GM12873 (cell line): Measurements from ENCODE around the gene NUDT1.

Source experiments
- CTCF ChIP-seq: IDR thresholded peaks from 2 replicates; pipeline ENCODE4 v1.5.1; 2012; ENCODE audit warnings: low read depth, mild to moderate bottlenecking, moderate library complexity, low read length, control low read depth; ENCODE audit not compliant: insufficient read depth; ENCODE audit errors: missing control alignments

Gene NUDT1

GRCh38 chr7:2232766-2233520 lies 9.1 kb upstream of the NUDT1 start, which contains the start of gene MAD1L1:
Gene MAD1L1, minus strand, starts transcription at chr7:2232945. Its CDS starts 2,812 bp downstream, at chr7:2230133.
- no peak for TF ChIP-seq CTCF

- TF ChIP-seq CTCF: no peak
Observed at GRCh38 chr7:2233926-2234325, 8.1 kb upstream of the NUDT1 start.

- TF ChIP-seq CTCF: no peak
Observed at GRCh38 chr7:2237109-2237602, 4.9 kb upstream of the NUDT1 start.

- no peak for TF ChIP-seq CTCF
Observed at GRCh38 chr7:2239242-2239641, 2.8 kb upstream of the NUDT1 start.

GRCh38 chr7:2242541-2243429 lies 759 bp downstream of the NUDT1 start:
- TF ChIP-seq CTCF: no peak

- TF ChIP-seq CTCF: no peak
Observed at GRCh38 chr7:2243458-2243857, 1.4 kb downstream of the NUDT1 start.

- TF ChIP-seq CTCF: no peak
Observed at GRCh38 chr7:2244404-2244995, 2.5 kb downstream of the NUDT1 start.
